Endodermal cell (in vitro differentiated cells): Measurements from ENCODE around the gene ERC1. TPM values are rescaled to one million over a fixed set of nuclear protein-coding genes. Genes with fewer than 3 reads are reported as not detected.

Experiments used
- DNase-seq: peaks from one replicate; pipeline ENCODE4 v3.0.0-alpha.2; 2017
- H3K27ac ChIP-seq: 2 replicates; pipeline ENCODE4 v1.5.1; 2013; ENCODE audit warnings: mild to moderate bottlenecking, low read depth, low read length, moderate library complexity
- H3K27me3 ChIP-seq: 2 replicates; pipeline ENCODE4 v1.6.1; 2013; ENCODE audit warnings: mild to moderate bottlenecking, low read length, moderate library complexity; ENCODE audit not compliant: insufficient read depth, control insufficient read depth, poor library complexity, severe bottlenecking
- H3K36me3 ChIP-seq: 2 replicates; pipeline ENCODE4 v1.7.0; 2013; ENCODE audit warnings: mild to moderate bottlenecking, low read length, moderate library complexity; ENCODE audit not compliant: control insufficient read depth, insufficient read depth
- H3K4me1 ChIP-seq: one replicate; pipeline ENCODE4 v1.7.0; 2013; ENCODE audit warnings: low read length; ENCODE audit not compliant: control insufficient read depth, insufficient read depth
- H3K4me3 ChIP-seq: 2 replicates; pipeline ENCODE4 v1.5.1; 2013; ENCODE audit warnings: mild to moderate bottlenecking, low read length, moderate library complexity
- H3K9ac ChIP-seq: 2 replicates; pipeline ENCODE4 v1.6.1; 2013; ENCODE audit warnings: mild to moderate bottlenecking, low read length, moderate library complexity; ENCODE audit not compliant: poor library complexity, severe bottlenecking; ENCODE audit errors: extremely low read depth
- H3K9me3 ChIP-seq: 2 replicates; pipeline ENCODE4 v1.6.1; 2013; ENCODE audit warnings: mild to moderate bottlenecking, low read length, moderate library complexity; ENCODE audit not compliant: control insufficient read depth
- H3K27ac Mint-ChIP-seq: 2 replicates; pipeline ENCODE4 v1.8.0; 2020; ENCODE audit warnings: mixed read lengths
- H3K27me3 Mint-ChIP-seq: 2 replicates; pipeline ENCODE4 v1.8.0; 2021; ENCODE audit warnings: mild to moderate bottlenecking, mixed read lengths; ENCODE audit not compliant: insufficient read depth
- H3K36me3 Mint-ChIP-seq: 2 replicates; pipeline ENCODE4 v1.8.0; 2020; ENCODE audit warnings: low read depth, mixed read lengths
- H3K4me1 Mint-ChIP-seq: 2 replicates; pipeline ENCODE4 v1.8.0; 2020; ENCODE audit warnings: mixed read lengths
- H3K4me3 Mint-ChIP-seq: 2 replicates; pipeline ENCODE4 v1.8.0; 2020; ENCODE audit warnings: mild to moderate bottlenecking, moderate library complexity, mixed read lengths
- H3K9me3 Mint-ChIP-seq: 2 replicates; pipeline ENCODE4 v1.8.0; 2020; ENCODE audit warnings: mild to moderate bottlenecking, mixed read lengths
- CTCF ChIP-seq: fragments of 200-600 bp; sonication (generic); conservative IDR thresholded peaks from 2 replicates; pipeline ENCODE4 v1.5.0; 2021; ENCODE audit warnings: antibody characterized with exemption, mild to moderate bottlenecking
- WGBS, 2 experiments: methylation state at CpG; one replicate each; pipeline versions ENCODE4 v1.1.5 to v1.1.7; 2013; ENCODE audit warnings: missing lambda C conversion rate in 2 of 2, mixed read lengths in 1 of 2; ENCODE audit not compliant: insufficient coverage in 1 of 2, insufficient read length in 1 of 2; 5-methylcytosine and 5-hydroxymethylcytosine counted together
- total RNA-seq, 2 donors: library from RNA; stranded (reverse); fragmentation: NEBNext Ultra II Directional in 1 of 2; extraction: Animal tissue kit (Norgen Biotek cat#: 25700) in 1 of 2; gene quantifications; 2 replicates in 1 of 2; 3 replicates in 1 of 2; pipeline ENCODE4 v1.2.1, GENCODE V29; 2021

ERC1 gene
- total RNA-seq, 2 donors from 2014 or later = 60.6 to 159 TPM

- no peak overlapping the region for H3K9ac ChIP-seq
- peak; percentile 55 for DNase-seq
- no peaks in the 10 kb centered on the region for H3K9me3 ChIP-seq
- H3K36me3 Mint-ChIP-seq = no peaks in the 10 kb centered on the region
- no peaks in the 10 kb centered on the region for H3K36me3 ChIP-seq
- no peak overlapping the region for H3K27ac ChIP-seq
- H3K27me3 Mint-ChIP-seq = peaks cover 85% of the 10 kb centered on the region
- TF ChIP-seq CTCF = no peak
- H3K4me3 ChIP-seq = peak overlapping the region; percentile 72
- 68 to 74% methylated on average over 13 to 26 of the region's 26 CpGs for WGBS, 2 experiments
- peaks cover 87% of the 10 kb centered on the region for H3K27me3 ChIP-seq
- H3K4me1 Mint-ChIP-seq = peaks cover 14% of the 10 kb centered on the region
- H3K9me3 Mint-ChIP-seq = no peaks in the 10 kb centered on the region
- H3K4me1 ChIP-seq = no peaks in the 10 kb centered on the region
- H3K4me3 Mint-ChIP-seq = peak overlapping the region; percentile 53
- H3K27ac Mint-ChIP-seq = no peak overlapping the region
Observed at GRCh38 chr12:1531654-1532374, 540.8 kb downstream of the ERC1 start.

GRCh38 chr12:1532375-1533165 is 541.5 kb downstream of the ERC1 start:
- no peak for TF ChIP-seq CTCF
- H3K4me1 Mint-ChIP-seq = peaks cover 14% of the 10 kb centered on the region
- H3K27ac Mint-ChIP-seq = no peak overlapping the region
- H3K27me3 ChIP-seq = peaks cover 90% of the 10 kb centered on the region
- no peaks in the 10 kb centered on the region for H3K36me3 Mint-ChIP-seq
- peak; percentile 36 for DNase-seq
- H3K27ac ChIP-seq = no peak overlapping the region
- no peaks in the 10 kb centered on the region for H3K4me1 ChIP-seq
- H3K9me3 Mint-ChIP-seq = no peaks in the 10 kb centered on the region
- no peak overlapping the region for H3K4me3 ChIP-seq
- H3K9ac ChIP-seq = no peak overlapping the region
- no peak overlapping the region for H3K4me3 Mint-ChIP-seq
- no peaks in the 10 kb centered on the region for H3K9me3 ChIP-seq
- WGBS, 2 experiments = 89 to 95% methylated on average over 8 to 11 of the region's 11 CpGs
- peaks cover 85% of the 10 kb centered on the region for H3K27me3 Mint-ChIP-seq
- no peaks in the 10 kb centered on the region for H3K36me3 ChIP-seq

GRCh38 chr12:1533205-1533601 is 542.2 kb downstream of the ERC1 start:
- no peak overlapping the region for H3K4me3 Mint-ChIP-seq
- WGBS, 2 experiments = 89 to 96% methylated on average over 8 to 9 of the region's 9 CpGs
- DNase-seq = no peak
- Histone ChIP-seq H3K36me3 (no peaks in the 10 kb centered on the region), H3K9ac (no peak overlapping the region), H3K4me1 (no peaks in the 10 kb centered on the region), H3K4me3 (no peak overlapping the region), H3K27ac (no peak overlapping the region), H3K27me3 (peaks cover 89% of the 10 kb centered on the region), H3K9me3 (no peaks in the 10 kb centered on the region)
- no peaks in the 10 kb centered on the region for H3K36me3 Mint-ChIP-seq
- no peak overlapping the region for H3K27ac Mint-ChIP-seq
- peaks cover 12% of the 10 kb centered on the region for H3K4me1 Mint-ChIP-seq
- H3K9me3 Mint-ChIP-seq = no peaks in the 10 kb centered on the region
- peaks cover 85% of the 10 kb centered on the region for H3K27me3 Mint-ChIP-seq
- no peak for TF ChIP-seq CTCF
